Caco-2 (cell line): Measurements from ENCODE around the gene TSHZ2. TPM values are rescaled to one million over a fixed set of nuclear protein-coding genes. Genes with fewer than 3 reads are reported as not detected.

Experiments used
- BruUV-seq: library from RNA; stranded (reverse); fragments of 400-500 nt; replicated peaks from 2 replicates; lab custom pipeline; 2021; lab: Mats Ljungman, UMichigan
- CTCF ChIA-PET: fragments of 300-600 bp; sonication (Branson Sonifier 250); formaldehyde crosslinking; loops from one replicate; lab custom pipeline; 2022; ENCODE audit warnings: antibody characterized with exemption; lab: Charles Lee
- POLR2A ChIA-PET: fragments of 300-600 bp; sonication (Branson Sonifier 250); formaldehyde crosslinking; loops from one replicate; lab custom pipeline; 2022; ENCODE audit warnings: antibody characterized with exemption; lab: Charles Lee
- DNase-seq, 2 experiments: peaks; one replicate each; pipeline versions ENCODE4 v3.0.0 to v3.0.0-alpha.2; 2020 to 2022
- H3K27me3 ChIP-seq: replicated peaks from 2 replicates; pipeline ENCODE4 v1.6.0; 2011; ENCODE audit warnings: low read length; ENCODE audit not compliant: control insufficient read depth, insufficient read depth
- H3K36me3 ChIP-seq: 2 replicates; pipeline ENCODE4 v1.5.1; 2011; ENCODE audit warnings: low read length; ENCODE audit not compliant: control insufficient read depth, insufficient read depth
- H3K4me1 ChIP-seq: fragments of 250-450 bp; sonication (Bioruptor Pico); 2 replicates; pipeline ENCODE4 v1.5.1; 2020; ENCODE audit warnings: mild to moderate bottlenecking
- H3K4me3 ChIP-seq: 2 replicates; pipeline ENCODE4 v1.5.1; 2011; ENCODE audit warnings: low read depth, mild to moderate bottlenecking, control low read depth, low read length
- H3K9me3 ChIP-seq: fragments of 250-450 bp; sonication (Bioruptor Pico); 2 replicates; pipeline ENCODE4 v1.5.1; 2020; ENCODE audit warnings: mild to moderate bottlenecking, moderate library complexity
- H3K27ac Mint-ChIP-seq: one replicate; pipeline ENCODE4 v1.8.0; 2022; ENCODE audit warnings: mixed read lengths; ENCODE audit not compliant: unreplicated experiment
- H3K27me3 Mint-ChIP-seq: one replicate; pipeline ENCODE4 v1.8.0; 2022; ENCODE audit warnings: mixed read lengths; ENCODE audit not compliant: insufficient read depth, unreplicated experiment
- H3K36me3 Mint-ChIP-seq: one replicate; pipeline ENCODE4 v1.8.0; 2022; ENCODE audit warnings: mild to moderate bottlenecking, mixed read lengths; ENCODE audit not compliant: insufficient read depth, unreplicated experiment
- H3K4me1 Mint-ChIP-seq: one replicate; pipeline ENCODE4 v1.8.0; 2022; ENCODE audit warnings: low read depth, mixed read lengths; ENCODE audit not compliant: unreplicated experiment
- H3K4me3 Mint-ChIP-seq: one replicate; pipeline ENCODE4 v1.8.0; 2022; ENCODE audit warnings: mild to moderate bottlenecking, moderate library complexity, mixed read lengths; ENCODE audit not compliant: unreplicated experiment
- H3K9me3 Mint-ChIP-seq: one replicate; pipeline ENCODE4 v1.8.0; 2022; ENCODE audit warnings: mixed read lengths; ENCODE audit not compliant: unreplicated experiment
- intact Hi-C: fragments of 100-400 bp; cut with micrococcal nuclease; formaldehyde crosslinking; loops from one replicate; pipeline ENCODE4 v1.10.0; 2022; ENCODE audit not compliant: unreplicated experiment
- total RNA-seq: library from RNA; stranded (reverse); gene quantifications from 2 replicates; pipeline ENCODE4 v1.2.3, GENCODE V29; 2022
- TF ChIP-seq, protein P1 (sequence below), 2 experiments: fragments of 200-600 bp in 1 of 2; IDR thresholded peaks; 1 replicate in 1 of 2; 2 replicates in 1 of 2; pipeline versions ENCODE4 v1.5.1 to v1.8.0; 2011 to 2022; ENCODE audit warnings: antibody characterized with exemption in 1 of 2, control low read depth in 1 of 2, inconsistent platforms in 1 of 2, low read depth in 1 of 2, low read length in 1 of 2, mild to moderate bottlenecking in 1 of 2, moderate library complexity in 1 of 2; ENCODE audit not compliant: insufficient read depth in 1 of 2, severe bottlenecking in 1 of 2, unreplicated experiment in 1 of 2

Gene TSHZ2
- total RNA-seq, 1 experiment from 2014 or later = 0.07 TPM

DNA sequence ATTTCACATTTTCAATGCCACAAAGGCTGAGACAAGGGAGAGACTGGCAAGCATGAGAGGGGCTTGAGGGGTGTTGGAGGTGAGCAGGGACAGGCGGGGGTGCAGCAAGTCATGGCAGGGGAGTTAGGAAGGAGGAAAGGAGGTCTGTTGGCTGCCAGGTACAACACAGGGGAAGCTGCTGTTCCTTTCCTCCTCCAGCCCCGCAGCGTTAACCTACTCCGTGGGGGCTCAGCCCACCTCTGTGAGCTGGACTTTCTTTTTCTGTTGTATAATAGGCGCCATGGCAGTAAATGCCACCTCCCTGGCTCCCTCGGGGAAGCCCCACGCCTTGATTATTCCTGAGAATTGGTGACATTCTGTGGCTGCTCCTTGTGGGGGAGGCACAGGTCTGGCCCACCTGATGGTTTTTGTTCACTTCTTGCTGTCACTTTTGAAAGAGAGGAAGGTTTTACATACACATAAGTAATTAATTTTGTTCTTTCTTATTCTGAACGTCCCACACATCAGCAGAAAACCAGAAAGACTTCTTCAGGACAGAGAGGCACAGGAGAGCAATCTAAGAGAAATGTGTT, 293.2 kb downstream of the TSHZ2 start:
- Histone ChIP-seq H3K9me3 (no peaks in the 10 kb centered on the region), H3K4me1 (no peaks in the 10 kb centered on the region), H3K36me3 (no peaks in the 10 kb centered on the region), H3K27me3 (no peaks in the 10 kb centered on the region), H3K4me3 (no peak overlapping the region)
- Mint-ChIP-seq H3K36me3 (no peaks in the 10 kb centered on the region), H3K4me3 (no peak overlapping the region), H3K27ac (no peak overlapping the region), H3K9me3 (no peaks in the 10 kb centered on the region), H3K27me3 (peaks cover 6% of the 10 kb centered on the region), H3K4me1 (no peaks in the 10 kb centered on the region)
- no TSS peak for BruUV-seq
- TF ChIP-seq, protein P1, sequence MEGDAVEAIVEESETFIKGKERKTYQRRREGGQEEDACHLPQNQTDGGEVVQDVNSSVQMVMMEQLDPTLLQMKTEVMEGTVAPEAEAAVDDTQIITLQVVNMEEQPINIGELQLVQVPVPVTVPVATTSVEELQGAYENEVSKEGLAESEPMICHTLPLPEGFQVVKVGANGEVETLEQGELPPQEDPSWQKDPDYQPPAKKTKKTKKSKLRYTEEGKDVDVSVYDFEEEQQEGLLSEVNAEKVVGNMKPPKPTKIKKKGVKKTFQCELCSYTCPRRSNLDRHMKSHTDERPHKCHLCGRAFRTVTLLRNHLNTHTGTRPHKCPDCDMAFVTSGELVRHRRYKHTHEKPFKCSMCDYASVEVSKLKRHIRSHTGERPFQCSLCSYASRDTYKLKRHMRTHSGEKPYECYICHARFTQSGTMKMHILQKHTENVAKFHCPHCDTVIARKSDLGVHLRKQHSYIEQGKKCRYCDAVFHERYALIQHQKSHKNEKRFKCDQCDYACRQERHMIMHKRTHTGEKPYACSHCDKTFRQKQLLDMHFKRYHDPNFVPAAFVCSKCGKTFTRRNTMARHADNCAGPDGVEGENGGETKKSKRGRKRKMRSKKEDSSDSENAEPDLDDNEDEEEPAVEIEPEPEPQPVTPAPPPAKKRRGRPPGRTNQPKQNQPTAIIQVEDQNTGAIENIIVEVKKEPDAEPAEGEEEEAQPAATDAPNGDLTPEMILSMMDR (IDR thresholded peaks at IDR 0.05; ENCODE audit: insufficient read depth in 1 of 2, low read depth in 1 of 2, low read length in 1 of 2, severe bottlenecking in 1 of 2, unreplicated experiment in 1 of 2) = no peak
- intact Hi-C loops = no loop called here
- ChIA-PET CTCF (no interaction called here), POLR2A (no interaction called here)
- no peak for DNase-seq

DNA sequence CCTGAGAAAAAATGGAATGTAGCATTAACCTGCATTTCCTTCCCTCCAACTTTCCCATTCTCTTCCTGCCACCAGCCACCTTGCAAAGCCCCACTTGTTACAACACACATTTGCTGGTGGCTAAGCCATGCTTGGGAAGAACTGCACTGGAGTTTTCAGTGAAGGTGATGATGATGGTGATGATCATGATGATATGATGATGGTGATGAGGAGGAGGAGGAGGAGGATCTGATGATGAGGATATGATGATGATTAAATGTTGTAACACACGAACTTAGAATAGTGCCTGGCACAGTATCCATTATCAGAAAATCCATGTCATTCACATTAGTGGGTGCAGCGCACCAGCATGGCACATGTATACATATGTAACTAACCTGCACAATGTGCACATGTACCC, 297.2 kb downstream of the TSHZ2 start:
- no peak overlapping the region for H3K27ac Mint-ChIP-seq
- intact Hi-C loops = no loop called here
- no TSS peak for BruUV-seq
- no peaks in the 10 kb centered on the region for H3K4me1 Mint-ChIP-seq
- H3K36me3 ChIP-seq = no peaks in the 10 kb centered on the region
- no peak overlapping the region for H3K4me3 ChIP-seq
- ChIA-PET CTCF (no interaction called here), POLR2A (no interaction called here)
- no peak for DNase-seq
- no peaks in the 10 kb centered on the region for H3K4me1 ChIP-seq
- no peaks in the 10 kb centered on the region for H3K9me3 ChIP-seq
- TF ChIP-seq, protein P1 (IDR thresholded peaks at IDR 0.05; ENCODE audit: insufficient read depth in 1 of 2, low read depth in 1 of 2, low read length in 1 of 2, severe bottlenecking in 1 of 2, unreplicated experiment in 1 of 2) = no peak
- H3K9me3 Mint-ChIP-seq = no peaks in the 10 kb centered on the region
- H3K36me3 Mint-ChIP-seq = no peaks in the 10 kb centered on the region
- no peak overlapping the region for H3K4me3 Mint-ChIP-seq
- H3K27me3 Mint-ChIP-seq = peaks cover 18% of the 10 kb centered on the region
- no peaks in the 10 kb centered on the region; the same call in 1 of the 2 replicates for H3K27me3 ChIP-seq

DNA sequence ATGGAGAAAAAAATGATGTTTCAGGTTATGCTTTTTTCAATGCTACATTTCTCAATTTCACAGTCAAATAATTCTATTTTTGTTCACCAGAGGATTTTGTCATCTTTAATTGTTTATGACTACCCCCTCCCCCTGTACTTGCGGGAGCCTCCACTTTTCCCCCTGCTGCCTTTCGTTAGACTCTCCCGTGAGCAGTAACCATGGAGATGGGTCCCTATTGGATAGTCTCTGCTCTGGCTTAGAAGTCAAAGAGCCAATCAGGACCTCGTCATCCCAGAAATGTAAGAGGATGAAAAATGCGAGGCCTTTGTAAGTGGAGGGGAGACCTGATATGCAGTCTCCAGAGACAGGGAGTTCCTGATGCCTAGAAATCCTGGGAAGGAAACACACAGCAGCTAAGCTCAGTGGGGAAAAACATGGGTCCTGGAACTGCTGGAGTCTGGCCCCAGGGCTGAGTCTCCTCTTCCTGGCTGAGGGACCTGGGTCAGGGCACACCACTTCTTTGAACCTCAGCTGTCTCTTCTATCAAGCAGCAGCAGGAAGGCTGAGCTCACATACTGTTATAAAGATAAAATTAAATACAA, 298.7 kb downstream of the TSHZ2 start:
- no peaks in the 10 kb centered on the region; the same call in 1 of the 2 replicates for H3K27me3 ChIP-seq
- CTCF ChIA-PET = no interaction called here
- peaks cover 19% of the 10 kb centered on the region for H3K27me3 Mint-ChIP-seq

More for the DNA sequence above, 298.7 kb downstream of the TSHZ2 start:
- BruUV-seq = no TSS peak
- Mint-ChIP-seq H3K9me3 (no peaks in the 10 kb centered on the region), H3K36me3 (no peaks in the 10 kb centered on the region), H3K4me1 (no peaks in the 10 kb centered on the region), H3K27ac (no peak overlapping the region), H3K4me3 (no peak overlapping the region)
- Histone ChIP-seq H3K9me3 (no peaks in the 10 kb centered on the region), H3K4me1 (no peaks in the 10 kb centered on the region), H3K4me3 (no peak overlapping the region), H3K36me3 (no peaks in the 10 kb centered on the region)
- POLR2A ChIA-PET = no interaction called here
- intact Hi-C loops = no loop called here
- TF ChIP-seq, protein P1 (IDR thresholded peaks at IDR 0.05; ENCODE audit: insufficient read depth in 1 of 2, low read depth in 1 of 2, low read length in 1 of 2, severe bottlenecking in 1 of 2, unreplicated experiment in 1 of 2) = no peak
- no peak for DNase-seq
